IMR-90 (cell line): ENCODE data around the gene TRIM4. TPM values are rescaled to one million over a fixed set of nuclear protein-coding genes. Genes with fewer than 3 reads are reported as not detected.

Experiments used
- ATAC-seq: fragments of 200-7000 bp; cut with Tn5 transposase; 2 replicates; pipeline ENCODE4 v1.9.1; 2020; ENCODE audit warnings: low read depth, mild to moderate bottlenecking, moderate library complexity
- BruUV-seq: library from RNA; stranded (reverse); fragments of 400-500 nt; replicated peaks from 2 replicates; lab custom pipeline; 2021; lab: Mats Ljungman, UMichigan
- CTCF ChIA-PET: fragments of 300-600 bp; formaldehyde crosslinking; extraction: SDS; loops from one replicate; lab custom pipeline; 2021; ENCODE audit warnings: antibody characterized with exemption; lab: Yijun Ruan, JAX
- POLR2A ChIA-PET: fragments of 300-600 bp; sonication (Branson Sonifier 250); formaldehyde crosslinking; loops from one replicate; lab custom pipeline; 2022; ENCODE audit warnings: antibody characterized with exemption; ENCODE audit not compliant: unreplicated experiment; lab: Charles Lee
- DNase-seq: peaks from one replicate; pipeline ENCODE4 v3.0.0; 2013
- H2AFZ ChIP-seq: replicated peaks from 2 replicates; pipeline ENCODE3; 2013; ENCODE audit warnings: low read length, mild to moderate bottlenecking; ENCODE audit not compliant: poor library complexity
- H2AK5ac ChIP-seq: 2 replicates; pipeline ENCODE4 v1.6.1; 2013; ENCODE audit warnings: low read depth, low read length, inconsistent platforms
- H2AK9ac ChIP-seq: replicated peaks from 2 replicates; pipeline ENCODE3; 2013; ENCODE audit warnings: mild to moderate bottlenecking, low read depth, low read length, moderate library complexity; ENCODE audit not compliant: poor library complexity
- H2BK120ac ChIP-seq: 2 replicates; pipeline ENCODE4 v1.6.1; 2013; ENCODE audit warnings: low read depth, low read length, inconsistent platforms
- H2BK15ac ChIP-seq: 3 replicates; pipeline ENCODE4 v1.6.1; 2013; ENCODE audit warnings: low read depth, low read length, inconsistent platforms
- H2BK20ac ChIP-seq: 2 replicates; pipeline ENCODE4 v1.6.1; 2013; ENCODE audit warnings: low read depth, mild to moderate bottlenecking, inconsistent platforms, low read length, moderate library complexity
- H2BK5ac ChIP-seq: 2 replicates; pipeline ENCODE4 v1.6.1; 2013; ENCODE audit warnings: mild to moderate bottlenecking, low read depth, low read length, inconsistent platforms; ENCODE audit not compliant: poor library complexity, severe bottlenecking
- H3K14ac ChIP-seq: replicated peaks from 2 replicates; pipeline ENCODE4 v1.6.1; 2013; ENCODE audit warnings: low read depth, low read length, inconsistent platforms
- H3K18ac ChIP-seq: 2 replicates; pipeline ENCODE4 v1.6.1; 2013; ENCODE audit warnings: low read depth, low read length, control low read depth
- H3K23ac ChIP-seq: 2 replicates; pipeline ENCODE4 v1.6.1; 2013; ENCODE audit warnings: low read depth, low read length, inconsistent platforms
- H3K27ac ChIP-seq: 2 replicates; pipeline ENCODE4 v1.5.1; 2013; ENCODE audit warnings: mild to moderate bottlenecking, control low read depth, low read length; ENCODE audit not compliant: insufficient read depth
- H3K27me3 ChIP-seq: 2 replicates; pipeline ENCODE4 v1.6.1; 2013; ENCODE audit warnings: low read length; ENCODE audit not compliant: control insufficient read depth, insufficient read depth
- H3K36me3 ChIP-seq: 2 replicates; pipeline ENCODE4 v1.6.1; 2013; ENCODE audit warnings: low read length, mixed read lengths; ENCODE audit not compliant: control insufficient read depth, insufficient read depth
- H3K4ac ChIP-seq: 2 replicates; pipeline ENCODE4 v1.6.1; 2013; ENCODE audit warnings: low read depth, low read length, inconsistent platforms
- H3K4me1 ChIP-seq: 2 replicates; pipeline ENCODE4 v1.6.1; 2013; ENCODE audit warnings: low read length, mixed read lengths; ENCODE audit not compliant: control insufficient read depth, insufficient read depth
- H3K4me2 ChIP-seq: 2 replicates; pipeline ENCODE4 v1.6.1; 2013; ENCODE audit warnings: low read depth, mild to moderate bottlenecking, control low read depth, low read length, moderate library complexity
- H3K4me3 ChIP-seq: 2 replicates; pipeline ENCODE4 v1.5.1; 2013; ENCODE audit warnings: low read depth, mild to moderate bottlenecking, control low read depth, low read length, moderate library complexity; ENCODE audit not compliant: insufficient read depth
- H3K56ac ChIP-seq: 2 replicates; pipeline ENCODE4 v1.6.1; 2013; ENCODE audit warnings: low read length, inconsistent platforms; ENCODE audit not compliant: insufficient read depth; ENCODE audit errors: extremely low read depth
- H3K79me1 ChIP-seq, 2 experiments: 2 replicates each; pipeline ENCODE4 v1.6.1; 2013; ENCODE audit warnings: low read length in 2 of 2, inconsistent platforms in 1 of 2, low read depth in 1 of 2
- H3K9ac ChIP-seq: 2 replicates; pipeline ENCODE4 v1.6.1; 2013; ENCODE audit warnings: low read depth, low read length, control low read depth
- H3K9me1 ChIP-seq: 2 replicates; pipeline ENCODE4 v1.6.1; 2013; ENCODE audit warnings: low read length, inconsistent platforms; ENCODE audit not compliant: insufficient read depth
- H3K9me3 ChIP-seq: 2 replicates; pipeline ENCODE4 v1.6.1; 2013; ENCODE audit warnings: low read length; ENCODE audit not compliant: control insufficient read depth, insufficient read depth
- H4K20me1 ChIP-seq: 2 replicates; pipeline ENCODE4 v1.6.1; 2013; ENCODE audit warnings: low read length, inconsistent platforms; ENCODE audit not compliant: insufficient read depth
- H4K5ac ChIP-seq: 2 replicates; pipeline ENCODE4 v1.6.1; 2013; ENCODE audit warnings: mild to moderate bottlenecking, low read depth, low read length, control low read depth
- H4K8ac ChIP-seq, 2 experiments: 2 replicates each; pipeline ENCODE4 v1.6.1; 2013; ENCODE audit warnings: low read depth in 2 of 2, low read length in 2 of 2, control low read depth in 1 of 2, inconsistent platforms in 1 of 2
- H4K91ac ChIP-seq: 2 replicates; pipeline ENCODE4 v1.6.1; 2013; ENCODE audit warnings: low read depth, low read length, inconsistent platforms; ENCODE audit not compliant: insufficient read depth
- CEBPB ChIP-seq: IDR thresholded peaks from 2 replicates; pipeline ENCODE4 v1.6.1; 2012; ENCODE audit warnings: low read depth, low read length, improper control_type of control experiment
- CHD1 ChIP-seq: IDR thresholded peaks from 2 replicates; pipeline ENCODE4 v1.6.1; 2012; ENCODE audit warnings: low read depth, low read length, improper control_type of control experiment
- CTCF ChIP-seq: conservative IDR thresholded peaks from 2 replicates; pipeline ENCODE4 v1.5.1; 2012; ENCODE audit warnings: mild to moderate bottlenecking, low read depth, low read length, improper control_type of control experiment
- FOS ChIP-seq: fragments of 150-350 bp; IDR thresholded peaks from 2 replicates; pipeline ENCODE4 v1.6.1; 2016; ENCODE audit warnings: low read depth, low read length
- MAFK ChIP-seq: IDR thresholded peaks from 2 replicates; pipeline ENCODE4 v1.6.1; 2012; ENCODE audit warnings: low read depth, low read length, improper control_type of control experiment
- MXI1 ChIP-seq: IDR thresholded peaks from 2 replicates; pipeline ENCODE4 v1.6.1; 2012; ENCODE audit warnings: low read depth, mild to moderate bottlenecking, low read length, moderate library complexity, borderline replicate concordance
- POLR2A ChIP-seq: IDR thresholded peaks from 2 replicates; pipeline ENCODE4 v1.6.1; 2012; ENCODE audit warnings: mild to moderate bottlenecking, low read depth, low read length
- RAD21 ChIP-seq: IDR thresholded peaks from 2 replicates; pipeline ENCODE4 v1.6.1; 2012; ENCODE audit warnings: low read length, improper control_type of control experiment
- RCOR1 ChIP-seq: IDR thresholded peaks from 2 replicates; pipeline ENCODE4 v1.6.1; 2012; ENCODE audit warnings: mild to moderate bottlenecking, low read length, improper control_type of control experiment; ENCODE audit not compliant: insufficient replicate concordance
- RFX5 ChIP-seq: IDR thresholded peaks from 2 replicates; pipeline ENCODE4 v1.8.0; 2012; ENCODE audit warnings: low read depth, mild to moderate bottlenecking, low read length, moderate library complexity
- SMC3 ChIP-seq: fragments of 150-350 bp; IDR thresholded peaks from 2 replicates; pipeline ENCODE4 v1.6.1; 2016; ENCODE audit warnings: low read depth, mild to moderate bottlenecking, antibody characterized with exemption, low read length, moderate library complexity
- dilution Hi-C: fragments of 300-500 bp; cut with HindIII; formaldehyde crosslinking; loops from one replicate; pipeline ENCODE4 v1.14.3; 2018; ENCODE audit warnings: low sequenced_read_pairs; ENCODE audit not compliant: unreplicated experiment
- in situ Hi-C: fragments of 300-500 bp; cut with MboI; formaldehyde crosslinking; loops from 3 replicates; pipeline ENCODE4 v1.14.3; 2019; ENCODE audit warnings: low sequenced_read_pairs, inconsistent platforms, mixed read lengths
- intact Hi-C: fragments of 100-400 bp; cut with micrococcal nuclease; formaldehyde crosslinking; loops from 2 replicates; pipeline ENCODE4 v1.10.0; 2022
- polyA plus RNA-seq, 3 experiments: library from polyadenylated mRNA; depleted of rRNA; stranded (reverse); fragments of >200 nt; gene quantifications; 2 replicates each; pipeline ENCODE4 v1.2.3, GENCODE V29; 2012; ENCODE audit warnings: low replicate concordance in 1 of 3
- total RNA-seq: library from RNA; depleted of rRNA; stranded (reverse); fragments of >200 nt; gene quantifications from 2 replicates; pipeline ENCODE4 v1.2.3, GENCODE V29; 2012
- TF ChIP-seq, protein P1 (sequence below): fragments of 150-350 bp; IDR thresholded peaks from 2 replicates; pipeline ENCODE4 v1.6.1; 2017; ENCODE audit warnings: mild to moderate bottlenecking, antibody characterized with exemption, low read length, low read depth

Gene TRIM4
- total and polyA plus RNA-seq, 2 of the 4 experiments (the other 2 are of a cell fraction) = 10.6 to 13.4 TPM

DNA sequence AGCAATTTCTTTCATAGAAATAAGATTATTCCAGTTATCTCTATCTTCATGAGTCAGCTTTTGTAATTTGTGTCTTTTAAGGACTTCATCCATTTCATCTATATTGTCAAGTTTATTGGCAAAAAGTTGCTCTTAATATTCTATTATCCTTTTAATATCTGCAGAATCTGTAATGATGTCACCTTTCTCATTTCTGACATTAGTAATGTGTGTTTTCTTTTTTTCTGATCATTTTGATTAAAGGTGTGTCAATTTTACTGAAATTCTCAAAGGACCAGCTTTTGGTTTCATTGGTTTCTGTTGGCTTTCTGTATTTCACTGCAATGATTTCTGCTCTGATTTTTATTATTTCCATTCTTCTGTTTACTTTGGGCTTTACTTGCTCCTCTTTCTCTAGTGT is 24.6 kb downstream of the TRIM4 start:
- Histone ChIP-seq H3K4ac (no peak overlapping the region), H3K56ac (no peak overlapping the region), H2AK5ac (no peak overlapping the region), H3K18ac (no peak overlapping the region), H4K5ac (no peak overlapping the region), H3K23ac (no peak overlapping the region), H3K79me1 (no peaks in the 10 kb centered on the region), H4K91ac (no peak overlapping the region), H3K4me3 (no peak overlapping the region), H3K9ac (no peak overlapping the region), H3K27me3 (no peaks in the 10 kb centered on the region), H2AK9ac (no peak overlapping the region), H2BK5ac (no peak overlapping the region), H3K9me3 (no peaks in the 10 kb centered on the region), H3K27ac (no peak overlapping the region), H2AFZ (no peak overlapping the region), H4K20me1 (no peaks in the 10 kb centered on the region), H3K14ac (no peak overlapping the region), H2BK120ac (no peak overlapping the region), H2BK20ac (no peak overlapping the region), H4K8ac (no peak overlapping the region), H2BK15ac (no peak overlapping the region), H3K9me1 (no peaks in the 10 kb centered on the region; the same call in 1 of the 2 replicates), H3K36me3 (peaks cover 14% of the 10 kb centered on the region), H3K4me1 (no peaks in the 10 kb centered on the region), H3K4me2 (no peak overlapping the region)
- CTCF ChIA-PET = interaction anchor here (0.6 to 0.7 kb wide), 2 partner anchors 10 to 54 kb away, joined by 3 to 5 read pairs; no protein-coding TSS in a partner anchor
- POLR2A ChIA-PET = no interaction called here
- intact Hi-C loops = loop anchor here (10.0 kb wide), 1 partner anchor 260 kb away; no protein-coding TSS in a partner anchor
- TF ChIP-seq RFX5 = no peak
- TF ChIP-seq MXI1 = no peak
- TF ChIP-seq, protein P1, sequence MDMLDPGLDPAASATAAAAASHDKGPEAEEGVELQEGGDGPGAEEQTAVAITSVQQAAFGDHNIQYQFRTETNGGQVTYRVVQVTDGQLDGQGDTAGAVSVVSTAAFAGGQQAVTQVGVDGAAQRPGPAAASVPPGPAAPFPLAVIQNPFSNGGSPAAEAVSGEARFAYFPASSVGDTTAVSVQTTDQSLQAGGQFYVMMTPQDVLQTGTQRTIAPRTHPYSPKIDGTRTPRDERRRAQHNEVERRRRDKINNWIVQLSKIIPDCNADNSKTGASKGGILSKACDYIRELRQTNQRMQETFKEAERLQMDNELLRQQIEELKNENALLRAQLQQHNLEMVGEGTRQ = no peak
- TF ChIP-seq POLR2A = no peak
- TF ChIP-seq SMC3 = no peak
- no peak for TF ChIP-seq MAFK
- TF ChIP-seq RAD21 = no peak
- TF ChIP-seq FOS = no peak
- TF ChIP-seq CTCF = no peak
- TF ChIP-seq RCOR1 = no peak
- TF ChIP-seq CEBPB = no peak
- no peak for TF ChIP-seq CHD1
- dilution Hi-C loops = no loop called here
- ATAC-seq = no peak
- no peak for DNase-seq
- BruUV-seq = no TSS peak
- in situ Hi-C loops = no loop called here
